ENCODE measurements around the gene SPOCD1.

The SPOCD1 gene

GRCh38 chr1:31799895-31800673, 15.7 kb downstream of the SPOCD1 start:
- DNase-seq, result no peak

GRCh38 chr1:31799196-31799894, 16.5 kb downstream of the SPOCD1 start:
- DNase-seq, result no peak

- no peak for DNase-seq
Observed at GRCh38 chr1:31798433-31799195, 17.2 kb downstream of the SPOCD1 start.

GRCh38 chr1:31798086-31798432, 17.8 kb downstream of the SPOCD1 start:
- no peak for DNase-seq

- DNase-seq, result no peak
Observed at GRCh38 chr1:31797216-31797615, 18.6 kb downstream of the SPOCD1 start.

- DNase-seq, result no peak
Observed at GRCh38 chr1:31796707-31797106, 19.1 kb downstream of the SPOCD1 start.

- peak; percentile 16 for DNase-seq
Observed at GRCh38 chr1:31795801-31796621, 19.8 kb downstream of the SPOCD1 start.

GRCh38 chr1:31795096-31795675, 20.6 kb downstream of the SPOCD1 start:
- no peak for DNase-seq

GRCh38 chr1:31793586-31794285, 22.1 kb downstream of the SPOCD1 start:
- DNase-seq, result no peak

GRCh38 chr1:31793086-31793485, 22.7 kb downstream of the SPOCD1 start:
- no peak for DNase-seq

GRCh38 chr1:31792541-31792940, 23.3 kb downstream of the SPOCD1 start:
- DNase-seq, result no peak

- no peak for DNase-seq
Observed at GRCh38 chr1:31792116-31792515, 23.7 kb downstream of the SPOCD1 start.

GRCh38 chr1:31791131-31791858, 24.5 kb downstream of the SPOCD1 start:
- no peak for DNase-seq

- no peak for DNase-seq
Observed at GRCh38 chr1:31790641-31791091, 25.2 kb downstream of the SPOCD1 start.

GRCh38 chr1:31790140-31790539, 25.7 kb downstream of the SPOCD1 start:
- no peak for DNase-seq

- DNase-seq, result peak; percentile 93
Observed at GRCh38 chr1:31789259-31790065, 26.4 kb downstream of the SPOCD1 start.

- peak; percentile 93 for DNase-seq
Observed at GRCh38 chr1:31788825-31789256, 27.0 kb downstream of the SPOCD1 start.

GRCh38 chr1:31788138-31788824, 27.5 kb downstream of the SPOCD1 start:
- peak; percentile 78 for DNase-seq

GRCh38 chr1:31787786-31788137, 28.1 kb downstream of the SPOCD1 start:
- DNase-seq, result no peak

GRCh38 chr1:31787261-31787660, 28.6 kb downstream of the SPOCD1 start:
- no peak for DNase-seq
